Stimulated activated naive CD8-positive, alpha-beta T cell treated with anti-CD3 and anti-CD28 coated beads, Interleukin-15, amount 100 ng/mL, for 72 hours (primary cell): ENCODE results near the gene ERFL.

Experiments used
- ATAC-seq: fragments of 150-1000 bp; cut with Tn5 transposase; 2 replicates; pipeline ENCODE4 v1.10.0; 2021; ENCODE audit warnings: mild to moderate bottlenecking, moderate library complexity
- DNase-seq, 2 donors: peaks; one replicate each; pipeline ENCODE4 v3.0.0; 2021 to 2022
- H3K27ac Mint-ChIP-seq, 2 donors: one replicate each; pipeline ENCODE4 v1.8.0; 2022; ENCODE audit warnings: mild to moderate bottlenecking in 2 of 2, mixed read lengths in 2 of 2, moderate library complexity in 2 of 2
- H3K27me3 Mint-ChIP-seq: one replicate; pipeline ENCODE4 v1.8.0; 2022; ENCODE audit warnings: mixed read lengths
- H3K4me1 Mint-ChIP-seq: one replicate; pipeline ENCODE4 v1.8.0; 2022; ENCODE audit warnings: mild to moderate bottlenecking, mixed read lengths
- H3K4me3 Mint-ChIP-seq, 2 donors: one replicate each; pipeline ENCODE4 v1.8.0; 2022; ENCODE audit warnings: mild to moderate bottlenecking in 2 of 2, mixed read lengths in 2 of 2, moderate library complexity in 1 of 2
- H3K9me3 Mint-ChIP-seq, 2 donors: one replicate each; pipeline ENCODE4 v1.8.0; 2022; ENCODE audit warnings: mixed read lengths in 2 of 2

The ERFL gene

DNA sequence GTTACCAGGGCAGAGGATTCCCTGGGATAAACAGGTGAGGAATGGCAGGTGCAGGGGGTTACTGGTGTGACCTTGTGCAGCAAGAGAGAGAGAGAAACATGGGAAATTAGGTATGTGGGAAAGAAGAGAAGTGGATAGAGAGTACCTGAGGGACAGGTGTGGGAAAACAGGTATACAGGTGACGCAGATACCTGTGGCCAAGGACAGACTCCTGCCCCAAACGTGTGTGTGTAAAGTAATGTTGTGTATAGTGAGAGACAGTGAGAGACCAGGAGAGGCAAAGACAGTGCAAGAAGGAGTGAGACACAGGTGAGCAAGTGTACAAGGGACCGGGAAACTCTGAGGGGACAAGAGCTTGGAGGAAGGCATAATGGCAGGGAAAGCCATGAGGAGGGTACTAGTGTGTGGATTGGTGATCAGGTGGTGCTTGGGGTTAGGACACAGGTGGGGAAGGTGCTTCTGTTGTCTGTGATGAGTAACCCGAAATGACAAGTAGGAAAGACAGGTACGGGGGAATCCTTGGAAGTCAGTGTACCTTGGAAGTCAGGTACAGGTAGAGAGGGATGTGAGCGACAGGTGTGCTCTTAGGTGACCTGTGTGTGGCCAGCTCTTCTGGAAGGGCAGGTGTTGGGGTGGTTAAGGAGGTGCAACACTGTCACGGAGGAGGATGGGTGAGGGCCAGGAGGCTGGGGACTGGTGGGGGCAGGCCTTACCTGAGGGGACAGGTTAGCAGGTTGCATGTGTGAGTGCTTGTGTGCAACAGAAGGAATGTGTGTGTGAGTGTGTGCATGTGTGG lies 2.8 kb downstream of the ERFL start:
- ATAC-seq (no peak), DNase-seq (no peak)
- Mint-ChIP-seq H3K4me1 (peaks cover 43% of the 10 kb centered on the region), H3K27me3 (peaks cover 21% of the 10 kb centered on the region), H3K9me3 (no peaks in the 10 kb centered on the region), H3K4me3 (no peak overlapping the region), H3K27ac (no peak overlapping the region)

DNA sequence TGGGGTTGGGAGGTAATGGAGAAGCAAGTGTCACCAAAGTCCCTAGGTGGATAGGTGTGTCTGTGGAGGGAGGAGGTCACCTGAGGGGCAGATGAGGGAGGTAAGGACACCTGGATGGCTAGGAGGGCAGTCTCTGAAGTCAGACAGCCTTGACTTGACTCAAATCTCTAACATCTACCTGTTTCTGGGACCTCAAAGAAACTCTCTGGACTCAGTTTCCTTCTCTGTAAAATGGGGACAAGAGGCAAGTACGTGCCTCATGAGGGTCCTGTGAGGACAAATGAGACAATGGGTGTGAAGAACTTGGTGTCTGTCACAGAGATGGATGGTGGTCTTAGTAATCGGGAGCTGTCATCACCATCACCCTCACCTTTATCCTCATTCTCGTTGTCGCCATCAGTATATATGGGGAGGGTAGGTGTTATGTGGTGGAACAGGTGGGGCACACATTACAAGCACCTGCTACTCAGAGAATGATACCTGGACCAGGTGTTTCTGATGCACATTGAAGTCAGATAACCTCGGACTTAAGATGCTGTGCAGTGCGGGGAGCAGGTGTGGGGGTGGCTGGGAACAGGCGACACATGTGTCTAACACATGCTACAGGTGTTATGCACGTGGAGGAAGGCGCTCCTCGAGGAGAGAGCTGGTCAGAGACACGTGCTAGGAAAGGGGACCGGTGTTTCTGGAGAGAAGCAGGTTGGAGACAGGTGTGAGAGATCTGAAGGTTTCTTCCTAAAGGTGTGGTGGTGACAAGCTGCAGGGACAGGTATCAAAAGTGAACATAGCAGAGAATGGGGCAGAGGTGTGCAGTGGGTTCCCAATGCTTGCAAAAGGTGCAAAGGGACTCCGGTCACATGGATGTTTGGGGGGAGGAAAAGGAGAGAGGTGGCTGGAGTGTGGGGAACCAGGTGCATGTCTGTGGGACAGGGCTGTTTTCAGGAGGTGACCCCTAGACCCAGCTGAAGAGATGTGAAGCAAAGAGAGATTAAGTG lies 3.8 kb downstream of the ERFL start:
- no peaks in the 10 kb centered on the region for H3K9me3 Mint-ChIP-seq
- DNase-seq (no peak), ATAC-seq (no peak)
- H3K4me1 Mint-ChIP-seq, result peaks cover 33% of the 10 kb centered on the region
- H3K4me3 Mint-ChIP-seq, result no peak overlapping the region
- peaks cover 21% of the 10 kb centered on the region for H3K27me3 Mint-ChIP-seq
- H3K27ac Mint-ChIP-seq, result no peak overlapping the region

DNA sequence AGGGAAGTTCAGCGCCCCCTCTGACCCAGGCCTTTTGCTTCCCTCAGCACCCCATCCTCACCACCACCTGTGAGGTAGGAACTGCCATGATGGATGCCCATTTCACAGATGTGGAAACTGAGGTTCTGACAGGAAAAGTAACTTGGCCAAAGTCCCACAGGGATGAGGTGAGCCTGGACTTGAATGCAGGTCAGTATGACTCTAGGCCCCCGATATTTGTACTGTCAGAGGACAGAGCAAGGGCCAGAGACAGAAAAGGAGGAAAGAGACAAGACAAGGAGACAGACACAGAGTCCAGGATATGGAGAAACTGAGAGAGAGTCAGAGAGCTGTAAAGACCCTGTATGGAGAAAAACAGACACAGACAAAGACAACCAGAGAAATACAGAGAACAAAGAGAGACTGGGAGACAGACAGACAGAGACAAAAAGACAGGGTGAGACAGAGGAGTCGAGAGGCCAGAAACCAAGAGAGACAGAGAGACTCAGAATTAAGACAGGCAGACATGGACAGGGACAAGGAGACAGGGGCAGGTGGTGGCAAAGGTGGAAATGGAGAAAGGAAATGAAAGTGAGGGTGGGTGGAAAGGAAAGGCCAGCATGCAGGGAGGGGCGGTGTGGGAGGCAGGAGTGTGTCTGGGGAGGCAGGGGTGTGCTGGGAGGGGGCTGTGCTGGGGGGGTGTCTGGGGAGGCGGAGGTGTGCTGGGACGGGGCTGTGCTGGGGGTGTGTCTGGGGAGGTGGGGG lies 5.0 kb downstream of the ERFL start:
- peaks cover 21% of the 10 kb centered on the region for H3K27me3 Mint-ChIP-seq
- no peaks in the 10 kb centered on the region for H3K9me3 Mint-ChIP-seq
- no peak for DNase-seq
- ATAC-seq, result no peak
- H3K4me3 Mint-ChIP-seq, result peak overlapping the region in 1 of 2 donors; percentile 36
- peaks cover 26% of the 10 kb centered on the region for H3K4me1 Mint-ChIP-seq
- peak overlapping the region; percentile 5 to 42 for H3K27ac Mint-ChIP-seq

DNA sequence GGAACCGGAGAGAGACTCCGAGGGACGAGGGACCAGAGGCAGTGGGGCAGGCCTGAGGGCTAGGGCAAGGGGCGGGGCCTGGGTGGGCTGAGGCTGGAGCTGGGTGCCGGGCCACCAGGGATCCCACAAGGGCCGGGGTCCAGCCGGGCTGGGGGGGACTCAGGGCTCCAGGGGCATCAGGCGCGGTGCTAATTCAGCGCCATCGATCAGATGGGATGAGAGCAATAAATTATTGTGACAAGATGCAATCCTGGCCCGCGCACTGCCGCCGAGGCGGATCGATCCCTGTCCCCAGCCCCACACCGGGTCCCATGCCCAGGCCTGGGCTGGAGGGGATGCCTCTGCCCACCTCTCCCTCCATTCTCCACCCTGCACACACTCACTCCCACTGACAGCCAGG lies 5.7 kb downstream of the ERFL start:
- no peak overlapping the region for H3K4me3 Mint-ChIP-seq
- ATAC-seq (no peak), DNase-seq (no peak)
- no peaks in the 10 kb centered on the region for H3K9me3 Mint-ChIP-seq
- H3K27me3 Mint-ChIP-seq, result peaks cover 21% of the 10 kb centered on the region
- peaks cover 26% of the 10 kb centered on the region for H3K4me1 Mint-ChIP-seq
- H3K27ac Mint-ChIP-seq, result peak overlapping the region in 1 of 2 donors; percentile 18

DNA sequence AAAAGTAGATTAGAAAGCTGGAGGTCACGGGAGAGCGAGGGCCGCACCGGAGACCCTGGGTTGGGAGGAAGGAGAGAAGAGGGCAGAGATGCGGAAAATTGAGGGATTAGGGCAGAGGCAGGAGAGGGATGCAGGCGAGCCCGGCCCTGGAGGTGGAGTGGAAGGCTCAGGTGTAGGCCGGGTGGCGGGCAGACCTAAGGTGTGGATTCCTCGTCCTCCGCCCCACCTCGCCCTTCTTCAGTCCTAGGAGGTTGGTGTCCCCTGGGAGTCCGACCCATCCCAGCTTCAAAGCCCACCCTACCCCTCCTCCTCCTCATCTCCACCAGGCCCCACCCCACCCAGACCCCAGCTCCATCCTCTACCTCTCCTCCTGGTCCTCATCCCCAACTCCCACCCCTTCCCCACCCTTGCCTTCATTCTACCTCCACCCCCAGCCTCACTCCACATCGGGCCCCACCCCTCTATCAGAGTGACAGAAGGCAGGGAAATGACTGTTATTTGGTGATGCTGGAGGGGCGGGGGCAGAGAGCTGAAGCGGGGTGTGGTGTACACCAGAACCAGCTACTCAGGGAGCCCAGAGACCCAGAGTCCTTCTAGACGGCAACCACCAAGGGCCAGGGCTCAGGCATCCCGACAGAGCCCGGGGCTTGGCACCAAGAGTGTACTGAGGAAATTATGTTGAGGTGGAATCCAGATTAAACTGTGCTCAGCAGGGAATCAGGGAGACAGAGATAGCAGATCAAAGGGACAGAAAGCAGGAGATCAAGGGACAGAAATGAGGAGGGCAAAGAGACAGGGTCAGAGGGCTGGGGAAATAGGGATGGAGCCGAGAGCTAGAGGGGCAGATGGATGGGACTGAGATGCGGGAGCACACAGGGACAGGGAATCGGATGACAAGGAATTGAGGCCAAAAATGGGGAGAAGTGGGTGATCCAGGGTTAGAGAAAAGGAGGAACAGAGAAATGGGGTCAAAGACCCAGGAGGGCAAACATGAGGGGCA lies 6.4 kb downstream of the ERFL start:
- no peak for ATAC-seq
- Mint-ChIP-seq H3K4me3 (peak overlapping the region; percentile 6 to 32), H3K27ac (peak overlapping the region; percentile 69 to 83), H3K9me3 (no peaks in the 10 kb centered on the region), H3K27me3 (peaks cover 21% of the 10 kb centered on the region), H3K4me1 (peaks cover 26% of the 10 kb centered on the region)
- DNase-seq, result no peak

DNA sequence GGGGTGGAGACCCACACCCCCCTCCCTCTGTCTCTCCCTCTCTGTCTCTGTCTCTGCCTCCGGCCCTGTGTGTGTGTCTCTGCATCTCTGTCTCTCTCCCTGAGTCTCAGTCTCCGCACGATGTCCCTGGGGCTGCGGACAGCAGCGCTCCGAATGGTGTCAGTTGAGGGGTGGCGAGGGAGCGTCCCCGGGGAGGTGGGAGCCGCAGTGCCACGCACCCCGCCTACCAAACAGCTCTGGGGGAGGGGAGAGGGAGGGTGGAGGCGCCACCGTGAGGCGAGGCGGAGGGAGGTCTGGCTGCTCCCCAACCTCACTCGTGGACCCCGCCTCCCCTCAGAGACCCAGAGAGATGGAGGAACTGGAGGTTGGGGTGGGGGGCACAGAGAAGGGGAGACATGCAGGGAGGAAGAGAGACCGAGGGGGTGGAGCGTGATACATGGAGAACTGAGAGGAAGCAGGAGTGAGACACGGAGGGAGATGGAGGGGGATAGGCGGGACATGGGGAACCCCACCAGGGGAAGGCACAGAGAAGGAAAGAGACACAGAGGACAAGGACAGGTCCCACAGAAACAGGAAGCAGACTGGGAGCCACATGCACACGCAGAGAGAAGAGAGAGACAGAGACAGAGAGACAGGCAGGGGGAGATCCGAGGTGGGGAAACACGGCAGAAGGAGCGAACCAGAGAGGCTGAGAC lies 7.2 kb downstream of the ERFL start:
- peak; percentile 12 for ATAC-seq
- peak overlapping the region; percentile 6 to 32 for H3K4me3 Mint-ChIP-seq

DNA sequence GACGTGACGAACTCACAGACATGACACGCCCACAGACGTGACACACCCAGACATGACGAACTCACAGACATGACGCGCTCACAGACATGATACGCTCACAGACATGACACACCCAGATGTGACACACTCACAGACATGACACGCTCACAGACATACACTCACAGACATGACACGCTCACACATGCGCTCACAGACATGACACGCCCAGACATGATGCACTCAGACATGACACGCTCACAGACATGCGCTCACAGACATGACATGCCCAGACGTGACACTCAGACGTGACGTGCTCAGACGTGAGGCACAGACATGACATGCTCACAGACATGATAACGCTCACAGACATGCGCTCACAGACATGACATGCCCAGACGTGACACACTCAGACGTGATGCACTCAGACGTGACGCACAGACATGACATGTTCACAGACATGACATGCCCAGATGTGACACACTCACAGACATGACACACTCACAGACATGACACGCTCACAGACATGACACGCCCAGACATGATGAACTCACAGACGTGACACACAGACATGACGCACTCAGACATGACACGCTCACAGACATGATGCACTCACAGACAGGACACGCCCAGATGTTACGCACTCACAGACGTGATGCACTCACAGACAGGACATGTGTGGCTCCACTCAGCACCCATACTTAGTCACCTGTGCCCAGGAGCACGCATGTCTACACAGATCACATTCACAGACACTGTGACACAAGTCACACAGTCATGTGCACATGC lies 8.1 kb downstream of the ERFL start:
- Mint-ChIP-seq H3K9me3 (no peaks in the 10 kb centered on the region), H3K27me3 (peaks cover 21% of the 10 kb centered on the region), H3K4me3 (no peak overlapping the region), H3K4me1 (peaks cover 26% of the 10 kb centered on the region), H3K27ac (no peak overlapping the region)
- ATAC-seq (no peak), DNase-seq (no peak)

More for the DNA sequence above, 7.2 kb downstream of the ERFL start:
- peak overlapping the region in 1 of 2 donors; percentile 83 for H3K27ac Mint-ChIP-seq
- H3K4me1 Mint-ChIP-seq, result peaks cover 26% of the 10 kb centered on the region
- peaks cover 21% of the 10 kb centered on the region for H3K27me3 Mint-ChIP-seq
- DNase-seq, result no peak
- no peaks in the 10 kb centered on the region for H3K9me3 Mint-ChIP-seq

DNA sequence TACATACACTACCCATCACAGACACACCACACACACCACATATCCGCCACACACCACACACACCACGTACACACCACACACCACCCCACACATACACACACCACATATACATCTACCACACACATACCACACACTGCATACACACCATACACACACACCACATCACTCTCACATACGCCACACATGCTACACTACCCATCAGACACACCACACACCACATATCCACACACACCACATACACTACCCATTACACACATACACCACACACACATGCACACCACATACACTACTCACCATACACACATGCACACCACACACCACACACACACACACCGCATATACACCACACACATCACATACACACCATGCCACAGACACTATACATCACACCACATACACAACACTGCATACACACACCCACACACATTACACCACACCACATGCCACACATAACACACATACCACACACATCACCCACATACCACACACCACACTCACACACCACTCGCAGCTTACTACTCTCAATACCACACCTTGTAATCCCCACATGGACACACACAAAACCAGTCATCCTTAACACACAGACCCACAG lies 9.5 kb downstream of the ERFL start:
- Mint-ChIP-seq H3K27ac (no peak overlapping the region), H3K9me3 (no peaks in the 10 kb centered on the region), H3K27me3 (peaks cover 21% of the 10 kb centered on the region), H3K4me3 (no peak overlapping the region), H3K4me1 (peaks cover 33% of the 10 kb centered on the region)
- DNase-seq (no peak), ATAC-seq (no peak)

DNA sequence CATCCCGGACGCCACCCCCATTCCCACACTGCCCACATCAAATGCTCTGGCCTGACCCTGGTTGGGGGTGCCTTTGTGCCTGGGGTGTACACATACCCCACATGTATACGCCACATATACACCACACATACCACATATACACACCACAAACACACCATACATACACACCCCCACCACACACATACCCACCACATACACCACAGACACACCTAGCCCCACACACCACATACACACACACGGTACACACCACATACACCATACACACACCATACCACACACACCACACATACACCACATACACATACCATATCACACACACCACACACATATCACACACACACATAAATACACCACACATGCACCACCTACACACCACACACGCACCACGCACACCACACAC lies 10.2 kb downstream of the ERFL start:
- Mint-ChIP-seq H3K4me1 (peaks cover 34% of the 10 kb centered on the region), H3K27ac (no peak overlapping the region), H3K4me3 (no peak overlapping the region), H3K9me3 (no peaks in the 10 kb centered on the region), H3K27me3 (peaks cover 16% of the 10 kb centered on the region)
- ATAC-seq (peak; percentile 5), DNase-seq (no peak)

DNA sequence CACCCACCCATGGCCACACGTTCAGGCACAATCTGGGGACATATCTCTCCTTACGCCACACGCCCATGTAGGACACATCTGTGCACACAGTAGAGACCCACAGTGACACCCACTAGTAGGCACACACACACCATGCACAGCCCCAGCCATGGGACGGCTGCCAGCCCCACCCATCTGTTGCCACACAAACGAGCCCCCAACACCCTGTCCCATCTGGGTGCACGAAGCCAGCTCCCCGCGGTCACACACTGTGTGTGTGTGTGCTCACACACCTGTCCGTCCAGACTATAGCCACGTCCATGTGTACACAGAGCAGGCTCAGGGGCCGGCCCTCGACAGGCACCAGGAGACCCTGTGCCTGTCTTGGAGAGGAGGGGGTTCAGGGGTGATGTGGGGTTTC lies 10.6 kb downstream of the ERFL start:
- H3K4me3 Mint-ChIP-seq, result no peak overlapping the region
- H3K9me3 Mint-ChIP-seq, result no peaks in the 10 kb centered on the region
- ATAC-seq (peak; percentile 8), DNase-seq (no peak)
- no peak overlapping the region for H3K27ac Mint-ChIP-seq
- H3K4me1 Mint-ChIP-seq, result peaks cover 32% of the 10 kb centered on the region
- peaks cover 14% of the 10 kb centered on the region for H3K27me3 Mint-ChIP-seq

DNA sequence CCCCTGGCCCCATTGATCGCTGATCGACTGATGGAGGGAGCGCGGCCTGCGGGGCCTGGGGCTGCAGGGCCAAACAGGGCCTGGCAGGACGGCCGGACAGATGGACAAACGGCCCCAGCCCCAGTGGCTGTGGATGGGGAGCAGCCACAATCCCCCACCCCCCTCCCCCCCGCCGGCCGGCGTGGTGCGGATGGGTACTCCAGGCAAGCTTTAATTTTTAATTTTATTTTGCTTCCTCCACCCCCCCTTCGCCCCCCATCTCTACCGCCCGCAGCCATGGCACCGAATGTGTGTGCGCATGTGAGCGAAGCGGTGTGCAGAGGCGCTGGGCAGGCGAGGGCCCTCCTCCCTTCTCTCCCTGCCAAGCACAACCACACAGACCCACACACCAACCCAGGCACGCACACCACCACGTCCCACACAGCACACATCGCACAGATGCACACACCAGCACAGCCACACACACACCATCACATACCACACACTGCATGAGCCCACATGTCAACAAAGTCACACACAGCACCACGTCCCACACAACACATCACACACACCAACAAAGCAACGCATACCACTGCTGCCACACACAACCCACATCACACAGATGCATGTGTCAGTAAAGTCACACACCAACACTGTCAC lies 12.4 kb downstream of the ERFL start:
- no peaks in the 10 kb centered on the region for H3K27me3 Mint-ChIP-seq
- ATAC-seq (no peak), DNase-seq (no peak)
- H3K9me3 Mint-ChIP-seq, result no peaks in the 10 kb centered on the region
- H3K27ac Mint-ChIP-seq, result no peak overlapping the region
- H3K4me3 Mint-ChIP-seq, result no peak overlapping the region
- H3K4me1 Mint-ChIP-seq, result peaks cover 34% of the 10 kb centered on the region

DNA sequence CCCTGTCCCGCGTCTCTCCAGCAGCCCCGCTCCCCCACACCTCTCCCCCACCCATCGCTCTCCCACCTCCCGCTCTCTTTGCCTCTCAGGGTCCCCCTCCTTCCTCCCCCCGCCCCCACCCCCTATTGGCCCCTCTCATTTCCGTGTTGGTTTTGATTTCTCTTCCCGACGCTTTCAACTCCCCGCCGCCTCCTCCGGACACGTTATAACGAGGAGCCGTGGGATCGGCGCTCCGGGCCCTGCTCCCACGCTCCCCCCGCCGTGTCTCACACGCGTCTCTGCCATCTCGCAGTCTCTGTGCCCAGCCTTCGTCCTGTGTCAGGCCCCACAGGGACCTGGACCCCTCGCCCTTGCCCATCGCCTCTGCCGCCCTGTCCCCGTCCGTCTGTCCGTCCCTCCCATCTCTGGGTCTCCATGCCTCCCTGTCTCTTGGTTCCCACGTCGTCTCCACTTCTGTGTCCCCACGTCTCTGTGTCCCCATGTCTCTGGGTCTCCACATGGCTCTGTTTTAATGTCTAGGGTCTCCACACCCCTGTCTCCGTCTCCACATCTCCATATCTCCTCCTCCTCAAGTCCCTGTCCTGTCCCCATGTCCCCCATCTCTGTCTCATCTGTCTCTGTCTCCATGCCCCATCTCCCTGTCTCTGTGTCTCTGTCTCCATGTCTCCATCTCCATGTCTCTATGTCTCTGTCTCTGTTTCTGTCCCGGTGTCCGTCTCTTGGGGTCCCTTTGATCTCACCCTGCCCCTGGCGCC lies 13.1 kb downstream of the ERFL start:
- DNase-seq (no peak), ATAC-seq (no peak)
- H3K27me3 Mint-ChIP-seq, result no peaks in the 10 kb centered on the region
- peaks cover 40% of the 10 kb centered on the region for H3K4me1 Mint-ChIP-seq
- H3K9me3 Mint-ChIP-seq, result no peaks in the 10 kb centered on the region
- no peak overlapping the region for H3K4me3 Mint-ChIP-seq
- H3K27ac Mint-ChIP-seq, result no peak overlapping the region
